ENCODE data around the gene DCAF11.

DNA sequence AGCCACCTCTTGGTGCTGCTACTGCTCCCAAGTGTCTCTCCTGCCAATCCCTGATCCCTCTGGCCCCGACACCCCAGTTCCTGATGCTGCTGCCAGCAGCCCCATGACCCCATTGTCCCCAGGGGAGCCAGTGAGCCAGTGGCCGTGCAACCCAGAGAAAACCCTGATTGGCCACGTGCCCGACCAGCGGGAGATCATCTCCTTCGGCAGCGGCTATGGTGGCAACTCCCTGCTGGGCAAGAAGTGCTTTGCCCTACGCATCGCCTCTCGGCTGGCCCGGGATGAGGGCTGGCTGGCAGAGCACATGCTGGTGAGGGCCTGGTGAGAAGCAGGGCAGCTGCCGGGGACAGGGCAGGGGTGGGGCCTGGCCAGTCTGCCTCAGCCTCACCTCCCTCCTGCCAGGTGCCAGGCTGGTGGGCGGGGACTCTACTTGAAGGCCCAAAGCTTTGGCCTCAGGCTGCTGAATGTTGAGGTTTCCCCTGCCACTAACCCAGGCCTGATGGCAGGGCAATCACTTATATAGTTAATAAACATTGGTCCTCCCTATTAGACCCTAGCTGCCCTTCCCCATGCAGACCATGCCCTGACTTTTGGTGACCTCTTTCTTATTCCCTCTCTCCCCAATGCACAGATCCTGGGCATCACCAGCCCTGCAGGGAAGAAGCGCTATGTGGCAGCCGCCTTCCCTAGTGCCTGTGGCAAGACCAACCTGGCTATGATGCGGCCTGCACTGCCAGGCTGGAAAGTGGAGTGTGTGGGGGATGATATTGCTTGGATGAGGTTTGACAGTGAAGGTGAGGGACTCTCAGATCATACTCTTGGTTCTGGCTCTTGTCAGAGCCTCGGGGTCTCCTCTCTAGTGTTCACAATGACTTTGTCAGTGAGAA is 15.4 kb upstream of the DCAF11 start:
- TF ChIP-seq, protein P1, sequence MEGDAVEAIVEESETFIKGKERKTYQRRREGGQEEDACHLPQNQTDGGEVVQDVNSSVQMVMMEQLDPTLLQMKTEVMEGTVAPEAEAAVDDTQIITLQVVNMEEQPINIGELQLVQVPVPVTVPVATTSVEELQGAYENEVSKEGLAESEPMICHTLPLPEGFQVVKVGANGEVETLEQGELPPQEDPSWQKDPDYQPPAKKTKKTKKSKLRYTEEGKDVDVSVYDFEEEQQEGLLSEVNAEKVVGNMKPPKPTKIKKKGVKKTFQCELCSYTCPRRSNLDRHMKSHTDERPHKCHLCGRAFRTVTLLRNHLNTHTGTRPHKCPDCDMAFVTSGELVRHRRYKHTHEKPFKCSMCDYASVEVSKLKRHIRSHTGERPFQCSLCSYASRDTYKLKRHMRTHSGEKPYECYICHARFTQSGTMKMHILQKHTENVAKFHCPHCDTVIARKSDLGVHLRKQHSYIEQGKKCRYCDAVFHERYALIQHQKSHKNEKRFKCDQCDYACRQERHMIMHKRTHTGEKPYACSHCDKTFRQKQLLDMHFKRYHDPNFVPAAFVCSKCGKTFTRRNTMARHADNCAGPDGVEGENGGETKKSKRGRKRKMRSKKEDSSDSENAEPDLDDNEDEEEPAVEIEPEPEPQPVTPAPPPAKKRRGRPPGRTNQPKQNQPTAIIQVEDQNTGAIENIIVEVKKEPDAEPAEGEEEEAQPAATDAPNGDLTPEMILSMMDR (IDR thresholded peaks at IDR 0.05; ENCODE audit: insufficient read depth, low read depth, low read length) = no peak
- TF ChIP-seq EZH2 (IDR thresholded peaks at IDR 0.05; ENCODE audit: insufficient read depth, low read length) = no peak

Data from astrocyte (in vitro differentiated cells and primary cell).